ENCODE data around the gene FATE1. TPM values are rescaled to one million over a fixed set of nuclear protein-coding genes. Genes with fewer than 3 reads are reported as not detected.
"Not testable (repeated sequence)": the region's sequence is repeated elsewhere in the genome, so short reads cannot be mapped to it uniquely, and the experiment has no call there.

The FATE1 gene
- total and polyA plus RNA-seq, 2 of the 13 experiments (the other 11 are each of a cell fraction or from before 2014, with no cell fraction given): not detected

DNA sequence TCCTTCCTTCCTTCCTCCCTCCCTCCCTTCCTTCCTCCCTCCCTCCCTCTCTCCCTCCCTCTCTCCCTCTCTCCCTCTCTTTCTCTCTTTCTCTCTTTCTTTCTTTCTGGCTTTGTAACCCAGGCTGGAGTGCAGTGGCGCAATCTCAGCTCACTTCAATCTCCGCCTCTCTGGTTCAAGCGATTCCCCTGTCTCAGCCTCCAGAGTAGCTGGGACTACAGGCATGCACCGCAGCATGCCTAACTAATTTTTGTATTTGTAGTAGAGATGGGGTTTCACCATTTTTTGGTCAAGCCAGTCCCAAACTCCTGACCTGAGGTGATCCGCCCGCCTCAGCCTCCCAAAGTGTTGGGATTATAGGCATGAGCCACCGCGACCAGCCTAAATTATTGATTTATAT, 18.8 kb upstream of the FATE1 start:
- H2AFZ ChIP-seq (ENCODE audit: low read length); H3K4me1 ChIP-seq (ENCODE audit: insufficient read depth, low read length); CTCF ChIA-PET (ENCODE audit: low intra/inter-chr PET ratio, low total read pairs); FAIRE-seq; DNase-seq (ENCODE audit: low spot score); H3K27ac ChIP-seq (ENCODE audit: extremely low read length, insufficient read depth, low read length); BruUV-seq (replicated peaks); H3K4me2 ChIP-seq (ENCODE audit: low read depth, low read length); H3K9me3 ChIP-seq (ENCODE audit: low read length); H3K9ac ChIP-seq (ENCODE audit: insufficient read depth, low read depth, low read length); H3K36me3 ChIP-seq (replicated peaks in 1 of 2; ENCODE audit: control insufficient read depth in 1 of 2, insufficient read depth in 2 of 2, low read length in 2 of 2); H3K4me3 ChIP-seq (replicated peaks in 1 of 3; ENCODE audit: insufficient read depth in 1 of 3, low read depth in 2 of 3, low read length in 3 of 3); H4K20me1 ChIP-seq (ENCODE audit: insufficient read depth, low read length); ATAC-seq; intact Hi-C loops (cut with micrococcal nuclease; ENCODE audit: unreplicated experiment); H3K27me3 ChIP-seq (ENCODE audit: control insufficient read depth in 1 of 2, insufficient read depth in 2 of 2, low read length in 2 of 2); H3K79me2 ChIP-seq (ENCODE audit: insufficient read depth, low read length); POLR2A ChIA-PET: not testable (repeated sequence)
- 39% methylated on average over 7 of the region's 8 CpGs for WGBS (ENCODE audit: low lambda C conversion rate)
- in situ Hi-C loops (cut with HindIII; ENCODE audit: extremely low pct_ligation_motif_present, low pct_unique_long_range_greater_than_20kb): loop anchor here (25.0 kb wide), 1 partner anchor 185 kb away; no protein-coding TSS in a partner anchor

DNA sequence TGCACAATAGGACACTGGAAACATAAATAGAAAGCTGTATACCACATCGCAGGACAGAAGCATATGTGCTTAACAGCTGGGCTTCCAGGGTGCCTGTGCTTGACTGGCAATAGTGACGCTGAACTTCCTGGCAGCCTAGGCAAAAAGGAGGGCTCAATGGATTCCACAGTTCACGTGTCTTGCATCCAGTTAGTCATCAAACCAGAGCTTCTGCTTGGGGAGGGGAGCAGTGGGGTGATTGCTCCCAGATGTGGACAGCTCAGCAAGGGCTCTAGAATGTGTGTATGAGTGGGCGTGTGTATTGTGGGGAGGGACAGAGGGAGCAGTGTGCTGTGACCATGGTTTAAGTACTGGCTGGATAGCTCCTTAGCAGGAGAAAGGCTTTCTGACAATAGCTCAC, 18.3 kb upstream of the FATE1 start:
- Histone ChIP-seq H3K4me3 (replicated peaks in 1 of 3; ENCODE audit: insufficient read depth in 1 of 3, low read depth in 2 of 3, low read length in 3 of 3) (no peak overlapping the region), H3K27me3 (ENCODE audit: control insufficient read depth in 1 of 2, insufficient read depth in 2 of 2, low read length in 2 of 2) (no peaks in the 10 kb centered on the region), H2AFZ (ENCODE audit: low read length) (no peak overlapping the region), H3K4me1 (ENCODE audit: insufficient read depth, low read length) (no peaks in the 10 kb centered on the region), H3K9me3 (ENCODE audit: low read length) (no peaks in the 10 kb centered on the region), H3K9ac (ENCODE audit: insufficient read depth, low read depth, low read length) (no peak overlapping the region), H3K36me3 (replicated peaks in 1 of 2; ENCODE audit: control insufficient read depth in 1 of 2, insufficient read depth in 2 of 2, low read length in 2 of 2) (no peaks in the 10 kb centered on the region), H3K79me2 (ENCODE audit: insufficient read depth, low read length) (no peaks in the 10 kb centered on the region), H4K20me1 (ENCODE audit: insufficient read depth, low read length) (no peaks in the 10 kb centered on the region), H3K4me2 (ENCODE audit: low read depth, low read length) (no peak overlapping the region), H3K27ac (ENCODE audit: extremely low read length, insufficient read depth, low read length) (no peak overlapping the region)
- DNase-seq (ENCODE audit: low spot score): no peak
- ATAC-seq: no peak
- in situ Hi-C loops (cut with HindIII; ENCODE audit: extremely low pct_ligation_motif_present, low pct_unique_long_range_greater_than_20kb) (loop anchor here (25.0 kb wide), 1 partner anchor 185 kb away; no protein-coding TSS in a partner anchor), intact Hi-C loops (cut with micrococcal nuclease; ENCODE audit: unreplicated experiment) (no loop called here)
- ChIA-PET POLR2A (no interaction called here), CTCF (ENCODE audit: low intra/inter-chr PET ratio, low total read pairs) (no interaction called here)
- 28% methylated on average over 3 of the region's 4 CpGs for WGBS (ENCODE audit: low lambda C conversion rate)
- no peak for FAIRE-seq
- no TSS peak for BruUV-seq (replicated peaks)
- TF ChIP-seq SP140L (CRISPR knock-in tag; IDR thresholded peaks at IDR 0.05; ENCODE audit: borderline replicate concordance): no peak
- no peak for TF ChIP-seq SP1 (IDR thresholded peaks at IDR 0.05)
- TF ChIP-seq SP1 (CRISPR knock-in tag; IDR thresholded peaks at IDR 0.05): no peak
- TF ChIP-seq BATF2 (CRISPR knock-in tag; IDR thresholded peaks at IDR 0.05): no peak
- TF ChIP-seq CENPT (CRISPR knock-in tag; IDR thresholded peaks at IDR 0.05; ENCODE audit: low read depth): no peak
- TF ChIP-seq SOX13 (IDR thresholded peaks at IDR 0.05): no peak
- no peak for TF ChIP-seq SOX13 (CRISPR knock-in tag; conservative IDR thresholded peaks at IDR 0.05 in 1 of 2, IDR thresholded peaks at IDR 0.05 in 1 of 2)
- TF ChIP-seq, protein P1, sequence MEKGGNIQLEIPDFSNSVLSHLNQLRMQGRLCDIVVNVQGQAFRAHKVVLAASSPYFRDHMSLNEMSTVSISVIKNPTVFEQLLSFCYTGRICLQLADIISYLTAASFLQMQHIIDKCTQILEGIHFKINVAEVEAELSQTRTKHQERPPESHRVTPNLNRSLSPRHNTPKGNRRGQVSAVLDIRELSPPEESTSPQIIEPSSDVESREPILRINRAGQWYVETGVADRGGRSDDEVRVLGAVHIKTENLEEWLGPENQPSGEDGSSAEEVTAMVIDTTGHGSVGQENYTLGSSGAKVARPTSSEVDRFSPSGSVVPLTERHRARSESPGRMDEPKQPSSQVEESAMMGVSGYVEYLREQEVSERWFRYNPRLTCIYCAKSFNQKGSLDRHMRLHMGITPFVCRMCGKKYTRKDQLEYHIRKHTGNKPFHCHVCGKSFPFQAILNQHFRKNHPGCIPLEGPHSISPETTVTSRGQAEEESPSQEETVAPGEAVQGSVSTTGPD (CRISPR knock-in tag; IDR thresholded peaks at IDR 0.05): no peak
- TF ChIP-seq, protein P2, sequence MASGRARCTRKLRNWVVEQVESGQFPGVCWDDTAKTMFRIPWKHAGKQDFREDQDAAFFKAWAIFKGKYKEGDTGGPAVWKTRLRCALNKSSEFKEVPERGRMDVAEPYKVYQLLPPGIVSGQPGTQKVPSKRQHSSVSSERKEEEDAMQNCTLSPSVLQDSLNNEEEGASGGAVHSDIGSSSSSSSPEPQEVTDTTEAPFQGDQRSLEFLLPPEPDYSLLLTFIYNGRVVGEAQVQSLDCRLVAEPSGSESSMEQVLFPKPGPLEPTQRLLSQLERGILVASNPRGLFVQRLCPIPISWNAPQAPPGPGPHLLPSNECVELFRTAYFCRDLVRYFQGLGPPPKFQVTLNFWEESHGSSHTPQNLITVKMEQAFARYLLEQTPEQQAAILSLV (CRISPR knock-in tag; IDR thresholded peaks at IDR 0.05; ENCODE audit: borderline replicate concordance): no peak
- TF ChIP-seq ZNF850 (CRISPR knock-in tag; conservative IDR thresholded peaks at IDR 0.05): no peak
